Calu3 (cell line): ENCODE data around the gene CROCC2. TPM values are rescaled to one million over a fixed set of nuclear protein-coding genes. Genes with fewer than 3 reads are reported as not detected.

Experiments
- BruUV-seq: library from RNA; stranded (reverse); fragments of 400-500 nt; replicated peaks from 2 replicates; lab custom pipeline; 2021; lab: Mats Ljungman, UMichigan
- CTCF ChIA-PET: fragments of 300-600 bp; sonication (Branson Sonifier 250); formaldehyde crosslinking; loops from one replicate; lab custom pipeline; 2022; ENCODE audit warnings: antibody characterized with exemption; lab: Charles Lee
- DNase-seq: peaks from one replicate; pipeline ENCODE4 v3.0.0; 2022
- H3K27ac Mint-ChIP-seq: one replicate; pipeline ENCODE4 v1.8.0; 2022; ENCODE audit warnings: mixed read lengths; ENCODE audit not compliant: unreplicated experiment
- H3K27me3 Mint-ChIP-seq: one replicate; pipeline ENCODE4 v1.8.0; 2022; ENCODE audit warnings: mixed read lengths; ENCODE audit not compliant: unreplicated experiment
- H3K36me3 Mint-ChIP-seq: one replicate; pipeline ENCODE4 v1.8.0; 2022; ENCODE audit warnings: mild to moderate bottlenecking, moderate library complexity, mixed read lengths; ENCODE audit not compliant: insufficient read depth, unreplicated experiment
- H3K4me1 Mint-ChIP-seq: one replicate; pipeline ENCODE4 v1.8.0; 2022; ENCODE audit warnings: mild to moderate bottlenecking, low read depth, mixed read lengths; ENCODE audit not compliant: unreplicated experiment
- H3K4me3 Mint-ChIP-seq: one replicate; pipeline ENCODE4 v1.8.0; 2022; ENCODE audit warnings: mild to moderate bottlenecking, low read depth, moderate library complexity, mixed read lengths; ENCODE audit not compliant: unreplicated experiment
- H3K9me3 Mint-ChIP-seq: one replicate; pipeline ENCODE4 v1.8.0; 2022; ENCODE audit warnings: low read depth, mixed read lengths; ENCODE audit not compliant: unreplicated experiment
- CTCF ChIP-seq: fragments of 200-600 bp; IDR thresholded peaks from one replicate; pipeline ENCODE4 v1.8.0; 2022; ENCODE audit warnings: antibody characterized with exemption; ENCODE audit not compliant: unreplicated experiment
- intact Hi-C: fragments of 100-400 bp; cut with micrococcal nuclease; formaldehyde crosslinking; loops from one replicate; pipeline ENCODE4 v1.10.0; 2022; ENCODE audit not compliant: unreplicated experiment
- total RNA-seq: library from RNA; stranded (reverse); gene quantifications from 2 replicates; pipeline ENCODE4 v1.2.3, GENCODE V29; 2022

CROCC2 gene
- total RNA-seq, 1 experiment from 2014 or later: not detected

GRCh38 chr2:240902615-240903041 is 3.5 kb upstream of the CROCC2 start:
- Mint-ChIP-seq H3K27me3 (peaks cover 38% of the 10 kb centered on the region), H3K4me1 (peaks cover 27% of the 10 kb centered on the region), H3K4me3 (no peak overlapping the region), H3K27ac (no peak overlapping the region), H3K36me3 (peaks cover 4% of the 10 kb centered on the region), H3K9me3 (no peaks in the 10 kb centered on the region)
- DNase-seq: no peak
- no TSS peak for BruUV-seq
- intact Hi-C loops: no loop called here
- no peak for TF ChIP-seq CTCF
- CTCF ChIA-PET: interaction anchor here (0.7 kb wide), 1 partner anchor 777 kb away, joined by 3 read pairs; no protein-coding TSS in a partner anchor

GRCh38 chr2:240903191-240904060 is 2.7 kb upstream of the CROCC2 start:
- Mint-ChIP-seq H3K4me1 (peaks cover 19% of the 10 kb centered on the region), H3K36me3 (no peaks in the 10 kb centered on the region), H3K27ac (no peak overlapping the region), H3K27me3 (peaks cover 40% of the 10 kb centered on the region), H3K4me3 (no peak overlapping the region), H3K9me3 (no peaks in the 10 kb centered on the region)
- intact Hi-C loops: no loop called here
- CTCF ChIA-PET: interaction anchor here (0.7 kb wide), 1 partner anchor 776 kb away, joined by 3 read pairs; no protein-coding TSS in a partner anchor
- no TSS peak for BruUV-seq
- no peak for DNase-seq
- TF ChIP-seq CTCF: no peak

- no peaks in the 10 kb centered on the region for H3K9me3 Mint-ChIP-seq
- no peak for TF ChIP-seq CTCF
- H3K4me3 Mint-ChIP-seq: no peak overlapping the region
- no peak overlapping the region for H3K27ac Mint-ChIP-seq
- no peak for DNase-seq
- intact Hi-C loops: no loop called here
- H3K27me3 Mint-ChIP-seq: peaks cover 48% of the 10 kb centered on the region
- H3K4me1 Mint-ChIP-seq: peaks cover 10% of the 10 kb centered on the region
- H3K36me3 Mint-ChIP-seq: no peaks in the 10 kb centered on the region
- CTCF ChIA-PET: interaction anchor here (1.0 to 1.1 kb wide), 2 partner anchors 8 to 10 kb away, joined by 3 to 8 read pairs; partner anchors contain the start of gene MAB21L4
- BruUV-seq: no TSS peak
These were observed 1.6 kb upstream of the CROCC2 start for GRCh38 chr2:240904216-240905175.

GRCh38 chr2:240905176-240905781 is 857 bp upstream of the CROCC2 start:
- no peak for TF ChIP-seq CTCF
- Mint-ChIP-seq H3K4me1 (peaks cover 10% of the 10 kb centered on the region), H3K36me3 (no peaks in the 10 kb centered on the region), H3K27ac (no peak overlapping the region), H3K27me3 (peaks cover 56% of the 10 kb centered on the region), H3K9me3 (no peaks in the 10 kb centered on the region), H3K4me3 (no peak overlapping the region)
- no TSS peak for BruUV-seq
- CTCF ChIA-PET: interaction anchor here (1.0 to 1.1 kb wide), 2 partner anchors 9 kb away, joined by 3 to 8 read pairs; partner anchors contain the start of gene MAB21L4
- intact Hi-C loops: no loop called here
- peak; percentile 69 for DNase-seq
